IPS-NIHi7 (cell line): Measurements from ENCODE around the gene KLHL12.

Experiments used
- DNase-seq: peaks from one replicate; pipeline ENCODE4 v3.0.0; 2012; ENCODE audit warnings: mixed read lengths; ENCODE audit errors: extremely low spot score

KLHL12 gene

DNA sequence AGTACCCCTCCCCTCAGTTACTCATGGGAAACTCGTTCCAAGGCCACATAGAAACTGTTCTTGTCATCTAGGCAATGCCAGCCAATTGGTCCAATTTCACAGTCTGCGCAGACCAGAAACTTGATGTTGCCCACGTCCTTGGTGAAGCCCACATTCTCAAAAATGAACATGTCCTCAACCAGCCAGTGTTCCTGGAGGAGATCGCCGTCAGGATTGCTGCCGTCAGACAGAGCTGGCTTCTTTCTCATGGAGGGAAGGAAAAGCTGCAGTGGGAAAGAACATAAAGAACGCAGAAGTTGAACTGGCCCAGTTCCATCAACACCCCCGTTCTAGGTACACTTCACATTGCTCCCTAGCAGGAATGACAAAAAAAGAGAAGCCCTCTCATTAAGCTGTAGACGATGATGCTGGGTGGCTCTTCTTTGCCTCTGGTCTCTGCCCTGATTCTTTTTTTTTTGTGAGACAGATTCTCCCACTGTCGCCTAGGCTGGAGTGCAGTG lies 46.0 kb downstream of the KLHL12 start:
- DNase-seq = no peak

DNA sequence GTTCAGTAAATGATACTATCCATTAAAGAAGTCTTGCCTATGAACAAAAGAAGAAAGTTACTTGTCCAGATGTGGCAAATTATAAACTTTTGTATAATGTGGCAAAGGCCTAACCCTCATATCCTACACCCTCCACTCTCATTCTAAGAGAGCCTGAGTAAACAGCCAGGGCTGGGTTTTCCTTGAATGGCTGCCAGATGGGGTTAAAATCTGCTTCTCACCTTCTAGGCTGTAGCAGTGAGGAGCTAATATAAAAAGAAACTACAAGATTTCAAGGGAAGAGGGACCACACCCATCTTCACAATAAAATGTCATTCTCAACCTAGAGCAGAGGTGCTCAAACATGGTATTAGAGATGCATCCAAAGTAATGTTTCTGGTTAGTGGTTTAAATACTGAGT lies 47.0 kb downstream of the KLHL12 start:
- DNase-seq = no peak

DNA sequence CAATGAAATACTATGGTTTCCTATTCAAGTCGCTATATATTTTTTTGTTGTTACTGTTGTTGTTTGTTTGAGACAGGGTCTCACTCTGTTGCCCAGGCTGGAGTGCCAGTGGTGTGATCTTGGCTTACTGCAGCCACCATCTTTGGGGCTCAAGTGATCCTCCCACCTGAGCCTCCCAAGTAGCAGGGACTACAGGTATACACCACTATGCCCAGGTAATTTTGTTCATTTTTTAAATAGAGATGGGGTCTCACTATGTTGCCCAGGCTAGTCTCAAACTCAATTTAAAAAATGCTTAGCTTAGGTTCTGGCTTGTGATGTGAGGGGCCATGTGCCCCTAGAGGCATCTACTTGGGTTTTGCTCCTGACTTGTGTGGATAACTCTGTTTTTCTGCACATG lies 47.9 kb downstream of the KLHL12 start:
- no peak for DNase-seq

DNA sequence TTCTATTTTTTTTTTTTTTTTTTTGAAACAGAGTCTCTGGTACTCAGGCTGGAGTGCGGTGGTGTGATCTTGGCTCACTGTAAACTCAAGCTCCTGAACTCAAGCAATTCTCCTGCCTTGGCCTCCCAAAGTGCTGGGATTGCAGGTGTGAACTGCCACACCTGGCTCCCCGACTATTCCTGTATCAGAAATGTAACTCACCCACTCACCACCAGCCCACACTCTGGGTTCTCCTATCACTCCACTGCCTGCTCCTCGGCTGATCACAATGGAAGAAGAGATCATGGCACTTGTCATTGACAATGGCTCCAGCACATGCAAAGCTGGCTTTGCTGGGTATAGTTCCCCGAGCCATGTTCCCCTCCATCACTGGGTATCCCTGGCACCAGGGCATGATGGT lies 54.0 kb downstream of the KLHL12 start:
- no peak for DNase-seq

DNA sequence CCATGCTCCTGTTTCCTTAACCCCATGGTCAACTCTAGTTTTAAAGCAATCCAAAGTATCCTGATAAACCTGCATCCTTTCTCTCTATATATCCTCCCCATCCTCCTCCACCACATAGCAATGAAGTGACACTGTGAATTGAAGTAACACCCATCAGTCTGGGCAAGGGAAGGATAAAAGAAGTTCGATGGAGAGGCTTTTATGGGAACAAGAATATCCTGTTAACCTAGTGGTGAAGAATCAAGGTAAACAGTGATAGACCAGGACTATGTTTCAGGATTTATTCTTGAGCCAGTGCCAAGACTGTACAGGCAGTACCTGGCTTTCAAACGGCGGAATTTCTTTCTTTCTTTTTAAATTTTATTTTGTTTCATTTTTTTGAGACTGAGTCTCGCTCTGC lies 55.7 kb downstream of the KLHL12 start:
- DNase-seq = no peak

DNA sequence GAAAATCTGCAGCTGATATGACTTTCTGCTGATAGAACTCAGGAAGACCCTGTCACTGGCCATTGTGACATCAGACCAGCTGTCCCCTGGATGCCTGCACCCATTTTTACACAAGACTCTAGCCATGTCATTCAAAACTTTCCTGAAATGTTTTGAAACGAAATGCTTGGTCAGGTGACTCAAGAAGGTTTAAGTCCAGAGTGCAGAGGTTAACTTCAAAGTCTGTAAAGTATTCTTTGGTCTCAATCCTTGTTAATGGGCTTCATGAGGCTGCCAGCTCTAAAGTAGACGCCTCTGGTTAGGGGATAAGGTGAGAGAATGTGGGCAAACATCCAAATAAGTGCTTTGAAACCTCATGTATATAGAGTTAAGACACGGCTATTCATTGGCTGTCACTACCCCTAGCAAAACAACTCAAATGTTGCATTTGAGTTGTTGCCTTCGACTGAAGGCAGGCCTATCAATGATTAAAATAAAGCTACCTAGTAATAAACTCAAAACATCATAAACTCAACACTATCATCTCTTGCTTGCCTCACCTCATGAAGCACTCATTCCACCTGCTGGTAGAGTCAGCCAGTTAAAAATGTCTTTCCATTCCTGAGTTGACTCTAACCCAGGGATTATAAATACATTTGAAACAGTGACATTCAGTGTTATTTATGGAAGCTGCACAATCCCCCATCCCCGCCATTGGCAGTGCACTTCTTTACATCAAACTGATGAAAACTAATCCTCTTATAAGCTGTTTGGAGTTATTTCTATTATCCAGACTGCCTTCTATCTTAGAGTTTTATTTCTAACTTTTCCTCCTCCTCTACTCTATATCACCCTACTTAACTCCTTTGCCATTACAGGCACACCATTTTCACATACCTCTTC lies 64.1 kb downstream of the KLHL12 start:
- DNase-seq = no peak

DNA sequence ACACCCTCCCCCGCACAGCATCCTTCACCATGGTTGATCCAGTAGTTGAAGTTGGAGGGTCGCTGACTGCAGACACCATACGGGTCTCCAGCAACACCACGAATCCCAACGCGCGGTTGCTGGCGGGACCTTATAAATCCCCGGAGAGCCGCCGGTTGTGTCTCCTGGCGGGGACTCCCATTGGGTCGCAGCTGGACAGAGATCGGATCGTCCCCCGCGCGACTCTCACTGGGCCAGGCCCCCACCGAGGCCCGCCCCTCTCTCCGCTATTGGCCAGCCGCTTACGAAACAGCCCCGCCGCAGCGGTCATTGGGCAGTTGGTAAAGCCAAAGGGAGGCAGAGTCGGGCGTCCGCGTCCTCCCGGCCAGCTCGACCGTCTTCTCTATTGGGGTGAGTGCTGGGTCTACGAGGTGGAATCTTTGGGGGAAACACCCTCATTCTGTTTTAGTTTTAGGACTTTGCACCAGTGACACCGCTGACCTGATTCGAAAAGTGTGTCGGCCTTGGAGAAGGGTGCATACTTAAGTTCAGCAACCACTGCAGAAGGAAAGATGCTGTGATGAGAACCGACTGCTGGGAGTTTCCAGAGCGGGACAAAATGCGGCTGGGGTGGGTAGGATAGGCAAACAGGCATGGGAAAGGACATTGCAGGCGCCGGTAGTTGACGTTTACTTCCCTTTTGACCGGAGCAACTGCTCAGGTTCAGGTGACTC lies 65.5 kb downstream of the KLHL12 start:
- peak; percentile 98 for DNase-seq

DNA sequence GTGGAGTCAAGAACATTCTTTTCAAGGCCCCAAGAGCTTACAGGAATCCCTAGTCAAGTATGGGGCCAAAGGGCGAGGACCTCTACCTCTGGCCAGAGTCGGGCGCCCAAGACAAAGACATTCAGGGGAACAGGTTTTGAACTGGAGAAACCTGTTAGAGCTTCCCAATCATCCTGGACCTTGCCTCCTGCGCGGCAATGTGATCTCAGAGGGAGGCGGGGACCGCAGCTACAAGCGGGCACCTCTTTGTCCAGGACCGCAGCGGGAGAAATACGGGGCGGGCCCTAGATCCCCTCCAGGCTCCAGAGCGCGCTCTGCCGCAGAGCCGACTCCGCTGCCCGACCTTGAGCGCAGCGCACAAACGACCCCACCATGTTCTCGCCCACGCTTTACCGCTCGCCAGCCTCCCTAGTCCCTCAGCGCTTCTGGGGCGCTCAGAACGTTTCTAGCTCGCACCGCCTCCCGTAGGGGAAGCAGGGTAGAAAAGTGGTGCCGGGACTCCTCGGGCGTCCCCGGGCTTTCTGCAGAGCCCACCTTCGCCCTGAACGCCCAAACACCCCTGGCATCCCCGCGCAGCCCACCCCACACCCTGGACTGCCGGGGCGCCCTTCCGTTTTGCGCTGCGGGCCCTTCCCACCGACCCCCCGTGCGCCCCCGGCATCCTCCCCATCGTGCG lies 66.2 kb downstream of the KLHL12 start:
- DNase-seq = peak; percentile 85

DNA sequence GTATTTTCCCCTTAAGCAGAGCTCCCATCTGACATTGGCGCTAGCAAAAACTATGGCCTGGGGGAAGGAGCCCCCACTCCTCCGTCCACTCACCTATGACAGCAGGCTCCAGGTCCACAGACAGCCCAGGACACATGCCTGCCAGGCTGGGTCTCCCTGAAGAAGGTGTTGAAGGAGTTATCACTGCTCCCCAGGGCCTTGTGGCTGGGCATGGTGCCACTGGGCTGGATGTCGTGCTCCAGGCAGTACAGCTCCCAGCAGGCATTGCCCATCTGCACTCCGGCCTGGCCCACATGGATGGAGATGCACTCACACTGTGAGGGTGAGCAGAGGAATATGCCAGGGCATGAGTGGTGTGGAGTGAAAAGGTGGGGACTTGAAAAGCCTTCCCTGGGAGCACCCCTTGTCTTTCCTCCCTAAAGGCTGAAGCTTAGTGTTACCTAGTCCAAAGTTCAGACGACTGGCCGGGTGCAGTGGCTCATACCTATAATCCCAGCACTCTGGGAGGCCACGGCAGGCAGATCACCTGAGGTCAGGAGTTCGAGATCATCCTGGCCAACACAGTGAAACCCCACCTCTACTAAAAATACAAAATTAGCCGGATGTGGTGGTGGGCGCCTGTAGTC lies 68.1 kb downstream of the KLHL12 start:
- DNase-seq = no peak

DNA sequence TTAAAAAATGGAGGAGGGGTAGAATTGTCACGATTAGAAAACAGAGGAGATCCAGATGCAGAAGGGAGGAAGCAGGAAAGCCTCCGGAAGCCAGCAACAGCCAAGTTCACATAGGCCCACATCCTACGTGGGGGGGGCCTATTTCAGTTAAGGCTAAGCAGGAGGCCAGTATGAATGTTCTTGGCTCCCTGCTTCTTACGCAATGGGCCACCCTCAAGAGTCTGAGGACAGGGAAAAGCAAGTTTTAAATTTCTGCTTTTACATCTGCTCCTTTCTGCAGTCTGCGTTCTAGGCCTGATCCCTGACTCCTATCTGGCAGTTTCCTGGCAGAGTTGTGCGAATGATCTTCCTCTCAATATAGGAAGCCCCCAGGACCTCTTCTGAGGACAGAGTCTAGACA lies 68.7 kb downstream of the KLHL12 start:
- no peak for DNase-seq

DNA sequence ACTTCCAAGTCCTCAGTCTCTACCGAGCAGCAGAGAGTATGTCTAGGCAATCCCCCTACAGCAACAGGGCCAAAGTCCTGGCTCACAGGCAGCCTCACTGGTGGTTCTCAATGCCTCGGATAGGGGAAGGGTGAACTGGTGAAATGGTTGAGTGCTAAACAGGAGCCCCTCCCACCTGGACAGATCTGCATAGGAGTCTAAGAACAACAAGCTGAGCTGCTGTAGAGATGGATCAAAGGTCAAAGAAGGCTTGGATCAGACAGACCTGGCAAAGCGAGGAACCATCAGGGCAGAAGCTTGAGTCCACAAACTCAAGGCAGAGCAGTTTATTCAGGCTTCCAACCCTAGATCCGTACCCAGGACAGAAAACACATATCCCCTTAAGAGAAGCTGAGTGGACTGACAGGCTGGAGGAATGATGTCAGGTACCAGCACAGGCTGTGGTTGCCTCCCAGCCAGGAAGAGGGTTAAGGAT lies 69.9 kb downstream of the KLHL12 start:
- DNase-seq = no peak

DNA sequence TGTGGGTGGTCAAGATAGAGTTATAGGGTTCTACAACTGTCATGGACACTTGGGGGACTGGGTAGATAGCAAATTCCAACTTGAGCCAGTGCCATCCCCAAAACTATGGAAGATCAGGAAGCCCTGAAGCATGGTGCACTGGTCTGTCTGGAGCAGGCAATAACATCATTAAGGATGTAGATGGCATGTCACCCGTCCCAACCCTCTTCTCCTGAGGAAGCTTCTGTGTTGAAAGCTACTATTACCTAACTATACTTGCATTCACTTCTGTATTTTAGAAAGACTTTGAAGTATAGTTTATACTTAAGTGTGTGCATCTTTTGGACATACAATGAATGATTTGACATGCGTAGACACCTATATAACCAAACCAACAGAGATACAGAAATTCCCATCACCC lies 71.0 kb downstream of the KLHL12 start:
- no peak for DNase-seq

DNA sequence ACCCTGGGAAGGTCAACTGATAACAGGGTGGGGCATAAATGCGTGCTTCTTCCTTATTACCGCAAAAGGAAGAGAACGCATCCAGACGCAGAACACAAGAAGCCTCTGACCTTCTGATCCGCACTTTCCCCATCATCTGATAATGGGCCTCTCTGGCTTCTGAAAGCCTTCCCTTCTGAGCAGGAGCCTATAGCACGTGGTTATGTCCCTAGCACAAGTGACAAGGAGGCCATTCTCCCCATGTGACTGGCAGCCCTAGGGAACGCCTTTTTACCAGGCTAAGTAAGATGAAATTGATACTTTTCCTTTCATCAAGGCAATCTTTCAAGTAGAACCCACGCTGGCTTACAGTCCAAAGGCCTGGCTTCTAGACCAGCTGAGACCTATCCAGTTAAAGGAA lies 72.2 kb downstream of the KLHL12 start:
- DNase-seq = no peak

DNA sequence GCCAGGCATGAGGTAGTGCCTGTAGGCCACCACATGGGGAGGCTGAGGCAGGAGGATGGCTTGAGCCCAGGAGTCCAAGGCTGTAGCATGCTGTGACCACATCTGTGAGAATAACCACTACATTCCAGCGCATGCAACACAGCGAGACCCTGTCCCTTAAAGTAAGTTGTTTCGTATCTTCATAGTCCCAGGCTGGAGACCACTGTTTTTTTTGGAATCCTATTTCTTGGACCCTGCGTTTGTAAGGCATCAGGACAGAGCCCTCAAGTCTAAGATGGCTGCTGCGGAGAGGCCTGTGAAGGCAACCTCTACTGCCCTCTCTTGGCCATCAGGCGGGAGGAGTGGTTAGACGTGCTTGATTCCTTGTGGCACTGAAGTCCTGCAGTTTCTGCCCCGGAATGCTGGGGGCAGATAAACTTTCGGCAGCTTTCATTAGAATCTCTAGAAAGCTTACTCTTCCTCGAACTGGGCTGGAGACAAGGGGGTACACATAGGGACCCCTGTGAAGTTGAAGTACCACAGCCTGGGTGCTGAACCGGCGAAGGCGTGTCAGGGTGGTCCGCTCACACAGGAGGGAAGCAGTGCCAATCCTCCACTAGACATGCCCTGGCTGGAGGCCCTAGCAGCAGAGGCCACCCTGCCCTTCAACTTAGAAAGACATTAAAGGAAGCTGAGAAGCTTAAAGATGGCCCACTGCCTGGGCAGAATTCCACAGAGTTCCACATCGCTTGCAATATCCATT lies 74.7 kb downstream of the KLHL12 start:
- DNase-seq = peak; percentile 89

DNA sequence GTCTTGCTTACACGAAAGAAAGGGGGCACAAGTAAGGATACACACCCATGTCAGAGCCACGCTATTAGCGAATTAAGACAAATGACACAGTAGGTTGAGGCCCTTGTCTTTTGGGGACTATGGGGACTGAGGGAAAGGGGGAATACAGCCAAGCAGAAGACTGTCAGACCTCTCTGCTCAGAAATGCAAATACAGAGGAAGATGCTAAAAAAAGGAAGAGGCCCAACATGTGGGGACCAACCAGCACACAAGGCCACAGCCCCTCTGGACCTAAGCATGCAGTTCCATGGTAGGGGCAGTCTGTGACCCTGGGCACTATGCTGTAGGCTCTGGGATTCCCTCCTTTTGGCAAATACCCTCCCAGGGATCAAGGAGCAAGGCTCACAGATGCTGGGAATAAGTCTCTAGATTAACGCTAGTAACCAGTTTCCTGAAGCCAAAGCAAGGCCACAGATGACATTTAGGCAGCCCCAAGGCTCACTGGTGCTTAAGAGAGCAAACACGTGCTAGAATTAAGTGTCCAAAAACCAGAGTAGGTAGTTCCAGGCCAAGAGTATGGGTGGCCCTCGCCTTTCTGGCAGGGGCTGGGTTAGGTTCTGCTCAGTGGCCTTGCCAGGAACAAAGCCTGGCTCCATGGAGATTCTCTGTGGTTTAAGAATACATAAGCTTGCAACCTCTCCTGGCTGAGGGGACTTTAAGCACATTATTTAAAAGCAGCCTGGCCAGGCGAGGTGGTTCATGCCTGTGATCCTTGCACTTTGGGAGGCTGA lies 76.3 kb downstream of the KLHL12 start:
- no peak for DNase-seq

DNA sequence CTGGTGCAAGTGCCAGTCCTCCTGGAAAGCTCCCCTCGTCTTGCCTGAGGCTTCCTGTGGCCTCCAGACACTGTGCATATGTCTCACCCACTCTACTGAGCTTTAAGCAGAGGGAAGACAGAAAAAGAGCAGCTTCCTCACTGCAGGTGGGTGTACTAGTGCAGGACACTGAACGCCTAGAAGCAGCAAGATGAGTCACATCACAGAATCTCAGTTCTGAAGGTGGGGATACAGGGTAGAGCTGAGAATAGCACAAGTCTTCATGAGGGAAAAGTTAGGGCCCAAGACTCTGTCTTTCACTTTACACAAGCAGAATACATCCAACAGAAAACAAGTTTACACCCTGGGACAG lies 78.9 kb downstream of the KLHL12 start:
- no peak for DNase-seq

DNA sequence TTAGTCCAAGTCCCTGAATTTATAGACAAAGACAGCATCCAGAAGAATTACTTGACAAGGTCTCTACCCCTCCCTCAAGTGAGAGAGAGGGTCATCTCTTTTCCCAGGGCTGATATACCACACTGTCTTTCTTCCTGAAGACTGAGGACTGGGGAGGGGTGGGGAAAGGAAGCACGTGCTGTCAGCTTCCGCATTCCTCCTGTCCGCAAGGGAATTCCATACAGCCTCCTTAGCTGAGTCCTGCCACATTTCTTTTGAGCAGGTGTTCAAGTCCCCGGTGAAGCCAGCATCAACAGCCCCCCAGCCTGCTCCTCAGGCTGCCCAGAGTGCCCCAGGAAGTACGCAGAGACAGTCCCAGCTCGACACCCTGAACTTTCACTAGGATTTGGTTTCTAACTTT lies 82.1 kb downstream of the KLHL12 start:
- DNase-seq = peak; percentile 48

DNA sequence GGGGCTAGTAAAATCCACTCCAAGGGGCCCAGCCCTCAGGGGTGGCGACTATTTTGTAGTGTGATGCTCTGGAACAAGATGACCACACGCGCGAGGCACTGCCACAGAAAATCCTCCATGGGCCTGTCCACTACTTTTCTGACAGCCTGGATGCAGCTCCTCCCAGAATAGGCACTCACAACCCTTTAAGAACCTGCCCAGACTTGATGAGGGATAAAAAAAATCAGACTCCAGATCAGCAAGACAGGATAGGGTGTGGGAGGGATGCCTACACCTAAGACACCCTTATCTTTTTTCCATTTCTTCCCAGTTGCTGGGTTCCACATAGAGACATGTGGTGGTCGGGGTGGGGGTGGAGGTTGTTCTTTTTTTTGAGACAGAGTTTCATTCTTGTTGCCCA lies 82.8 kb downstream of the KLHL12 start:
- DNase-seq = no peak

DNA sequence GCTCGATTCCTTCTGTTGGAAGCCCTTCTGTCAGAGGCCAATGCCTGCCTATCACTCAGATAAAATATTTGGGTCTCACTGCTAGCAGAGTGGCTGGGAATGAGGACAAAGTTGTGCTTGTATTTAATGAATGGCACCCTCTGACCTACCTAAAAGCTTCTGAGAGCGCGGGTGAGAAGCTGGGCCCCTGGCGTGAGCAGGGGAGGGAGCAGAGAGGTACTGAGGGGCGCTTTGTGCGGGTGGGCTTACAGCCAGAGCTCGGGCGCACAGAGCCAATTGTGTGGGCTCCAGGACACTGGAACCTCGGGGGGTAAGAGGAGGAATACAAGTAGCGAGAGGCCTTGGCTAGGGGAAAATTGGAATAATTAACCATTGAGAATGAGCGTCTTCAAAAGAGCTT lies 84.0 kb downstream of the KLHL12 start:
- DNase-seq = no peak
